Skeletal muscle cell (primary cell): ENCODE results near the gene PPP1CA.
A peak's percentile ranks its signal among the peaks of the same experiment; 100 is the strongest.

Experiments
- DNase-seq: peaks from one replicate; pipeline ENCODE4 v3.0.0-alpha.2; 2010; ENCODE audit warnings: low read depth
- H3K4me3 ChIP-seq: 2 replicates; pipeline ENCODE4 v1.5.1; 2011; ENCODE audit warnings: low read depth, mild to moderate bottlenecking, control low read depth, low read length, moderate library complexity

The PPP1CA gene

GRCh38 chr11:67374571-67375281, 26.9 kb downstream of the PPP1CA start:
- peak overlapping the region; percentile 67 for H3K4me3 ChIP-seq
- DNase-seq: no peak

GRCh38 chr11:67373648-67374570, 27.7 kb downstream of the PPP1CA start:
- H3K4me3 ChIP-seq: peak overlapping the region; percentile 67
- peak; percentile 95 for DNase-seq

GRCh38 chr11:67372993-67373647, 28.5 kb downstream of the PPP1CA start, which contains the start of gene CLCF1:
Gene CLCF1 (minus strand): TSS chr11:67373598. CDS start chr11:67373539, 59 bp downstream.
- peak within 1 kb of the TSS; percentile 67 for H3K4me3 ChIP-seq
- DNase-seq: no peak

- H3K4me3 ChIP-seq: peak overlapping the region; percentile 67
Observed at GRCh38 chr11:67372321-67372992, 29.2 kb downstream of the PPP1CA start.

GRCh38 chr11:67371911-67372320, 29.7 kb downstream of the PPP1CA start:
- no peak for DNase-seq

More at GRCh38 chr11:67372321-67372992, 29.2 kb downstream of the PPP1CA start:
- DNase-seq: no peak

GRCh38 chr11:67371189-67371910, 30.3 kb downstream of the PPP1CA start:
- H3K4me3 ChIP-seq: peak overlapping the region; percentile 67
- DNase-seq: no peak

More at GRCh38 chr11:67371911-67372320, 29.7 kb downstream of the PPP1CA start:
- H3K4me3 ChIP-seq: peak overlapping the region; percentile 67

GRCh38 chr11:67370351-67371076, 31.1 kb downstream of the PPP1CA start:
- DNase-seq: no peak
- H3K4me3 ChIP-seq: peak overlapping the region; percentile 67

GRCh38 chr11:67369801-67370284, 31.8 kb downstream of the PPP1CA start:
- no peak for DNase-seq
- H3K4me3 ChIP-seq: no peak overlapping the region

GRCh38 chr11:67369275-67369674, 32.4 kb downstream of the PPP1CA start:
- no peak overlapping the region for H3K4me3 ChIP-seq

GRCh38 chr11:67368621-67369020, 33.0 kb downstream of the PPP1CA start:
- no peak for DNase-seq

More at GRCh38 chr11:67369275-67369674, 32.4 kb downstream of the PPP1CA start:
- DNase-seq: no peak

GRCh38 chr11:67367761-67368227, 33.9 kb downstream of the PPP1CA start:
- DNase-seq: no peak
- H3K4me3 ChIP-seq: no peak overlapping the region

More at GRCh38 chr11:67368621-67369020, 33.0 kb downstream of the PPP1CA start:
- H3K4me3 ChIP-seq: no peak overlapping the region

- no peak for DNase-seq
- H3K4me3 ChIP-seq: no peak overlapping the region
Observed at GRCh38 chr11:67366961-67367760, 34.5 kb downstream of the PPP1CA start.

GRCh38 chr11:67366546-67366945, 35.1 kb downstream of the PPP1CA start:
- no peak for DNase-seq
- H3K4me3 ChIP-seq: no peak overlapping the region

- DNase-seq: no peak
- no peak overlapping the region for H3K4me3 ChIP-seq
Observed at GRCh38 chr11:67365736-67366444, 35.8 kb downstream of the PPP1CA start.

- DNase-seq: no peak
- H3K4me3 ChIP-seq: no peak overlapping the region
Observed at GRCh38 chr11:67364783-67365722, 36.6 kb downstream of the PPP1CA start.
